NCI-H146 treated with DMSO at 0.1 percent for 48 hours (cell line): ENCODE results near the gene ITFG1.
"Not testable (repeated sequence)": the region's sequence is repeated elsewhere in the genome, so short reads cannot be mapped to it uniquely, and the experiment has no call there.

Experiments
- DNase-seq: peaks from one replicate; lab custom pipeline; 2025; ENCODE audit not compliant: unreplicated experiment; lab: John Stamatoyannopoulos, UW

Gene ITFG1

DNA sequence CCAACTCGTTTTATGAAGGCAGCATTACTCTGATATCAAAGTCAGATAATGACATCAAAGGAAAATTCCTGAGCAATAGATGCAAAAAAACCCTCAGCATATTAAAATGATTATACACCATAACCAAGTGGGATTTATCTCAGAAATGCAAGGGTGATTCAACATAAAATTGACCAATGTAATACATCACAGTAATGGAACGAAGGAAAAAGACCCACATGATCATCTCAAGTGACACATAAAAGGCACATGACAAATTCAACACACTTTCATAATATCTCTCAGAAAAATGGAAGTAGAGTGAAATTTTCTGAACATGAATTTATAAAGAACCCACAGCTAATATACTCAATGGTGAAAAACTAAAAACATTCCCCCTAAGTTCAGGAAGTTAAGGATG, 118.8 kb downstream of the ITFG1 start:
- DNase-seq, result no peak

DNA sequence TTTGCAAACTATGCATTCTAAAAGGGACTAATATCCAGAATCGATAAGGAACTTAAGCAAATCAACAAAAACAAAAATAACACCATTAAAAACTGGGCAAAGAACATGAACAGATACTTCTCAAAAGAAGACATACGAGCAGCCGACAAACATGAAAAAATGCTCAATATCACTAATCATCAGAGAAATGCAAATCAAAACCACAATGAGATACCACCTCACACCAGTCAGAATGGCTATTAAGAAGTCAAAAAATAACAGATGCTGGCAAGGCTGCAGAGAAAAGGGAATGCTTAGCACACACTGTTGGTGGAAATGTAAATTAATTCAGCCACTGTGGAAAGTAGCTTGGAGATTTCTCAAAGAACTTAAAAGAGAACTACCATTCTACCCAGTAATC, 130.3 kb downstream of the ITFG1 start:
- DNase-seq, result not testable (repeated sequence)

DNA sequence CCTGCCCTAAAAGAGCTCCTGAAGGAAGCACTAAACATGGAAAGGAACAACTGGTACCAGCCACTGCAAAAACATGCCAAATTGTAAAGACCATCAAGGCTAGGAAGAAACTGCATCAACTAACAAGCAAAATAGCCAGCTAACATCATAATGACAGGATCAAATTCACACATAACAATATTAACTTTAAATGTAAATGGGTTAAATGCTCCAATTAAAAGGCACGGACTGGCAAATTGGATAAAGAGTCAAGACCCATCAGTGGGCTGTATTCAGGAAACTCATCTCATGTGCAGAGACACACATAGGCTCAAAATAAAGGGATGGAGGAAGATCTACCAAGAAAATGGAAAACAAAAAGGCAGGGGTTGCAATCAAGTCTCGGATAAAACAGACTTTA, 136.6 kb downstream of the ITFG1 start:
- DNase-seq, result not testable (repeated sequence)

GRCh38 chr16:47323241-47323640, 137.6 kb downstream of the ITFG1 start:
- no peak for DNase-seq

DNA sequence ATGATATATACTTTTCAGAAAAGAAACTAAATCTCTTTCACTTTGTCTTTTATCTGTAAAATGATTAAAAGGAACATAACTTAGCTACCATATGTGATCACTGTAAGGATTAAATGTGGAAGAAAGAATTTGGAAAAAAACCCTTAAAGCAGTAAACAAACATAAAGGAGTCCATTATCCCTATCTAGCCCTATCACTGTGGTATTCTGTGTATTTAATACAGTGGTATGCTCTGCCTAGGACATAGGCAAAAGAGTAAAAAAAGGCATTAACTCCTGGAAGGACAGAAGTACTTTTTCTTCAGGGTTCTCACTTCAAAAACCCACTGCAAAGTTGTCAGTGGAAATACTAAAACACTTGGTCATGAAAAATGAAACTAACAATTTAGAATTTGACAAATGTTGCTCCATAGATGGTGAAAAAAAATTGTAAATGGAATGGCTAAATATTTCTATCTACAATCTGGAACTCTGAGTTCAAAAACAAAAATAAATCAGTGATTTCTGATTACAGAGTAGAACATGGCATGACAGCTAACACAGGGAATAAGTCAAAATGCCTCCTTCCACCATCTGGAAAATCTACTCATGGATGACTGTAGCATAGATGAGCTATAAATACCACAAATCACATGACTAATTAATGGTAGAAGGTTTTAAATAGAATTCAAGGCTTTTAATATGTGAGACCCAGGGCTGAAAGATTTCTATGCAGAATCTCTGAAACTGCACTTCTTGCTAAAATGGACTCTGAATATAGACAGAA, 140.1 kb downstream of the ITFG1 start:
- no peak for DNase-seq

DNA sequence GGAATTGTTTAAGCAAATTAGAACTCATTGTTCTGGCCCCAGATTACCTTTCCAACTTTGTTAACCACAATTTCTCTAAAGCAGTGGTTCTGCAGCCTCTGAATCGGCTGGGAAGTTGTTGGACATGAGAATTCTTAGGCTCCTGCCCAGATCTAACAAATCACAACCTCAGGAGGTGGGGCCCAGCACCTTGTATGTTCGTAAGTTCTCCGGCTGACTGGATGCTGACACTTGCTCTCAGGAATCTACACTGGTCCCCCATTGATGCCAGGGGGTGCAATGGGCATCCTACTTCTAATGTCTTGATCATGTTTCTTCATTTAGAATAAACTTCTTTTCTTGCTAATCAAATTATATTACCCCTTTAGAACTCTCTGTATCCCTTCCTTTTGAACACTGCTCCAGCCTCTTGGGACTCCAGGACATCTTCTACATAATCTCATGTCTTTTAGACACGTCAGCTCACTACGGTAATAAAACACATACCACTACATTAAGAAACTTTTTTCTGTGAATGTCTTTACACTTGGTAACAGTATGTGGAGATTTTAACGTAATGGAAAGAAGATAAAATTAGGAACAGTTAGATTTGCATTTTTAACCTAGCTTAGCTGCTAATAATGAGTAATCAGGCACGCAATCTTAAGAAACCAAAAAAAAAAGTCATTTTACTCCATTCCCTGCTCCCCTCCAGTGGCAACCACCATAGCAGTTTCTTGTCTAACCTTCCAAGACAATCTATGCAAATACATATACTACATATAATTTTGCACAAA, 143.2 kb downstream of the ITFG1 start:
- DNase-seq, result no peak

DNA sequence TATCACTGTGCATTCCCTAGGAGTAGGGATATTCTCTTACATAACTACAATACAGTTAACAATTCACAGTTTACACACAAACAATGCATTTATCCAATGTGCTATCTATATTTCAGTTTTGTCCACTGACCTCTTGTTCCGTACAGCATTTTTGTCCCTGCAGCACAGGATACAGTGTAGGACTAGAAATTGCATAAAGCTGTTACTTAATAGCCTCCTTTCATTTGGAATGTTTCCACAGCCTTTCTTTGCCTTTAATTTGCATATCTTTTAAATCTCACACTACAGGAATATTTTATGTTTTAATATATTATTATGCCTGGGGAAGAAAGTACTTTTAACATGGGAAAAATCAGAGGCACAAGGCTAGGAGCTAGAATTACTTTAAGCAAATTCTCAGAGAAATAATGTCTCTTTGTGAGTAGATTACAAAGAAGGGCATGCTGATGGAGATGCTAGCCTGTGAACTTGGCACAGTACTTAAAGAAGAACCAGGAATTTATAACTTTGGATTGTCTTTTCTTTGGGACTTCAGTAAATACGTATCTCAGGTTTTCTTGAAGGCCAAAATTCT, 144.3 kb downstream of the ITFG1 start:
- no peak for DNase-seq

- no peak for DNase-seq
Measured at GRCh38 chr16:47311738-47312505, 148.9 kb downstream of the ITFG1 start.

DNA sequence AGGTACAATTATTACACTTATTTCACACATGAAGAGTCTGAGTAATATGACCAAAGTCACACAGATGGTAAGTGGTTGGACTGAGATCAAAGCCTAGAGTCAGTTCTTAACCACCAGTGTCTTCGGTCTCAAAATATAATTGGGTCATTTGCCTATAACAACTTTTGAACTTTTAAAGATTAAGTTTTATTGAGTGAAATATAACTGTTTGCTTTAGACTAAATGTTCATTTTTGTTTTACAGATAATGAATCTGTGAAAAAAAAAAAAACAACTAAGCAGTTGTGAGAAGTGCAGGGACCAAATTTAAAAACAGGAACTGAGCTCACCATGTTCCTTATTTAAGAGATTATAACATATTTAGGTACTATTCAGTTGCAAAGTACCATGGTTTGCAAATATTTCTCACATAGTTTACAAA, 150.1 kb downstream of the ITFG1 start:
- DNase-seq, result no peak

- no peak for DNase-seq
Measured at GRCh38 chr16:47309581-47310312, 151.1 kb downstream of the ITFG1 start.

DNA sequence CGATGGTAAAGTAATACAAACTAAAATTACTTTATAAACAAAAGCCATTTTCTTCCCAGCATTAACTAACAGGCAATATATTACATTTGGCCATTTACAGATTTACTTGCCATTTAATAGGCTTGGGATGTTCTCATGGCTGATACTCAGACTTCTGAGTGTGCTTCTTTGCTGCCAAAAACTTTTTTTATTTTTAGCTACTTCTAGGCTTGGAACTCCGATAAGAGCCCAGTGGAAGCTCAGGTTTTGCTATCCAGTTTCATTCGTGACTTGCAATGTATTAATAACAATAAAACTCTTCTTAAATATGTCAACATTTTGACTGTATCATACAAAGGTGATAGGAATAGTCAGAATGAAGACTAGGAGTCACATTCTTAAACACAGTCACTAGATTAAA, 152.3 kb downstream of the ITFG1 start:
- no peak for DNase-seq

DNA sequence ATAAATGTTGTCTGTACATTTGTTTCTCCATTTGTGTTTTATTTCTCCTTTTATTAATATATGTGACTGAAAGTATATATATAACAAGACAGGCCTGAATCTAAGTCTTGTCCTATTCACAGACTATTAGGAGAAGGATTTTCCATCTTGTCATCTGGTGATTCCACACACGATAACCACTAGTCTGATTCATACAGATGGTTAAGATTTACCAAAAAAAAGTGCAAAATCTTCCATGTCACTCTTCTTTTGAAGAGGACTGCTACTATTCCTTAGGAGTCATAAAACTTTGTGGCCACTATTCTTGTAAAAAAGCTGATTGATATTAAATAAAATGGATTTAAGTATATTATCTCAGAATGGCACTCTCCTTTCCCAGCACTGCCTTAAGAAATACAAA, 156.3 kb downstream of the ITFG1 start:
- no peak for DNase-seq

DNA sequence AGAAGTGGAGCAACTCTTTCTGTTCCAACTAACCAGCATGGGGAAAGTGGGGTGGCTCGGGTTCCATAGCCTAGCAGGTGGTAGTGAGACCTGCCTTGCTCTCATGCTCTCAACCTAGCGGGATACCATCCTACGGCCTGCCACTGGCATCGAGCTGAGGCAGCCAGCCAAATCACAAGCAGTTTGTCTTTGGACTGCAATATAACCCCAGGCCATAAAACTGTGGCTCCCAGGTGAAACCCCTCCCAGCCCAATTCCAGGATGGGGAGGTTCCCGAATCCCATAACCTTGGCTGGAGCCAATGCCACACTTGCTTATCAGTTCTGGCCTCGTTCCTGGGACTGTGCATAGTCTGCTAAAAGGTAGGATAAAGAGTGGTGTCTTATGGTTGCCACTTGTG, 161.3 kb downstream of the ITFG1 start:
- no peak for DNase-seq

GRCh38 chr16:47284999-47285398, 175.9 kb downstream of the ITFG1 start:
- DNase-seq, result no peak

GRCh38 chr16:47278306-47278970, 182.4 kb downstream of the ITFG1 start:
- DNase-seq, result no peak

- DNase-seq, result no peak
Measured at GRCh38 chr16:47276522-47276921, 184.3 kb downstream of the ITFG1 start.

DNA sequence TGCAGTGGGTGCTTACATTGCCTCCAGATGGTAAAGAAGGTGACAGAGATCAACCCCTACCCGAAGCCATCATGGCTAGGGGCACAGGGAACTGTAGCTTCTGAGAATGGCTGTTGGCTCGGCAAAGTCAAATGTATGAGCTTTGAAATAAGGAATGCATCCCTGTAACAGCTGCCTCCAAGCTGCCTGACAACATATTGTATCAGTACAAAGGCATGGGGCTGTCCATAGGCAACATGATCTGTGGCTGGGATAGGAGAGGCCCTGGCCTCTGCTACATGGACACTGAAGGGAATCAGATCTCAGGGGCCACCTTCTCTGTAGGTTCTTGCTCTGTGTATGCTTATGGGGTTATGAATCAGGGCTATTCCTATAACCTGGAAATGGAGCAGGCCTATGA, 197.9 kb downstream of the ITFG1 start:
- DNase-seq, result no peak

DNA sequence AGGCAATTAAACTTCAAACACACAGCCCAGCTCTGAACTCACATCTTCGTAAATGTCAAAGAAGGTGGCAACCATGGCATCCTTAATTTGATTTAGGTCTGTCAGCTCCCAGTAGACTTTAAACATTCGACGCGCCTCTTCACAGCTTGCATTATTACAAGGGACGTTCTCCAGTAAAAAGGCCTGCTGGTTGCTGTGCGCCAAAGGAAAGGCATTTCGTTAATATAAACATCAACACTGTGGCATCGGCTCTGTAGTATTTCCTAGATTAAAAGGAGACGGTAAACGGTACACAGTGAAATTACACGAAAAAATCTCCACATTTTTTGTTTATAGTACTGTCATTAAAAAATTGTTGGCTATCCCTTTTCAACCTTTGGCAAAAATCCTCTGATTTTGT, 200.4 kb downstream of the ITFG1 start:
- DNase-seq, result no peak

DNA sequence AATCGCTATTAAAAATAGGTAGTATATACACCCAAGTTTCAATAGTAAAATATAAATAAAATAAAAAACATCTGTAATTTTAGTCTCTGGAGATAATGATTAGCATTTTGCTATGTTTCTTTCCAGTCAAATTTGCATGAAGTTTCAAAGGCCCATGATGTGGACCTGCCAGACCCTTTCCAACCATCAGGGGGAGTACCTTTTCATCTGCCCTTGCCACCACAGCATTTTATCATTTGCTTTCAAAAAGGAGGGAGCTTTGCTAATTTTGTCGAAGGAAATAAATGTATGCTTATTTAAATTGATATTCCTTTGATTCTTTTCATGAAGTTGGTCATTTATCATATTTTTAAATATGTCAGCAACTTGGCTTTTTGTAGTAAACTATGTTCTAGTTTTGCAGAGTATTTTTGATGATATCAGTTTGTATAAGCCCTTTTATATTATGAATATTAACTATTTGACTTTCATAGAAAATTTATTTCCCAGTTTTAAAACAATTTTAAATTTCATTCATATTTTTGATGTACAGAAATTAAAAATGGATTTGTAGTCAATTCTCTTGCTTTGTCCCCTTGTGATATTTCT, 201.9 kb downstream of the ITFG1 start:
- no peak for DNase-seq

- no peak for DNase-seq
Measured at GRCh38 chr16:47254756-47255155, 206.1 kb downstream of the ITFG1 start.
